Effector memory CD8-positive, alpha-beta T cell (primary cell): ENCODE data around the gene CA14.

ENCODE experiments used
- ATAC-seq: fragments of 150-1000 bp; cut with Tn5 transposase; replicated peaks from 2 replicates; pipeline ENCODE4 v1.10.0; 2021; ENCODE audit warnings: mild to moderate bottlenecking, moderate library complexity
- DNase-seq, 3 experiments: peaks; one replicate each; pipeline ENCODE4 v3.0.0; 2021
- H3K27ac Mint-ChIP-seq, 2 donors: one replicate each; pipeline ENCODE4 v1.8.0; 2022; ENCODE audit warnings: mild to moderate bottlenecking in 2 of 2, mixed read lengths in 2 of 2, moderate library complexity in 2 of 2
- H3K27me3 Mint-ChIP-seq, 2 donors: one replicate each; pipeline ENCODE4 v1.8.0; 2022; ENCODE audit warnings: mixed read lengths in 2 of 2
- H3K36me3 Mint-ChIP-seq: one replicate; pipeline ENCODE4 v1.8.0; 2022; ENCODE audit warnings: mild to moderate bottlenecking, moderate library complexity, mixed read lengths; ENCODE audit not compliant: insufficient read depth
- H3K4me1 Mint-ChIP-seq, 2 donors: one replicate each; pipeline ENCODE4 v1.8.0; 2022; ENCODE audit warnings: low read depth in 2 of 2, mixed read lengths in 2 of 2
- H3K4me3 Mint-ChIP-seq, 2 donors: one replicate each; pipeline ENCODE4 v1.8.0; 2022; ENCODE audit warnings: mild to moderate bottlenecking in 2 of 2, mixed read lengths in 2 of 2, moderate library complexity in 2 of 2
- H3K9me3 Mint-ChIP-seq, 2 donors: one replicate each; pipeline ENCODE4 v1.8.0; 2022; ENCODE audit warnings: mixed read lengths in 2 of 2

Gene CA14

DNA sequence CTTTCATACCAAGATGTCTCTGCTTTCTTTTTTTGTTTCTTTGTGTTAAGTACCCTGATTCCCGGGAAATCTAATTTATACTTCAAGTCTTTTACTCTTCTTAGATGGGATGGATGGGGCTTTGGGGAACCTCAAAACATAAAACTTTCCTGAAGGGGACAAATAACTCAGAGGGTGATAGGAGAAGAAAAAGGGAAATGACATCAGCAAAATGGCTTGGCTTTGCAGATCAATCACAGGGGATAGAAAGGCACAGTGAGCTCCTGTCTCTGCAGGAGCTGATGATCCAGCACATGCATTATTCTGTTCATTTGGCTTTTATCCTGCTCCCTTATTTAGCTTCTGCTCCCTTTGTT lies 1.4 kb upstream of the CA14 start:
- Mint-ChIP-seq H3K9me3 (no peaks in the 10 kb centered on the region), H3K4me1 (peaks cover 10 to 14% of the 10 kb centered on the region in 2 donors), H3K27ac (peak overlapping the region in 1 of 2 donors; percentile 64), H3K4me3 (peak overlapping the region; percentile 43 to 70), H3K27me3 (peaks cover 44 to 49% of the 10 kb centered on the region in 2 donors), H3K36me3 (no peaks in the 10 kb centered on the region)
- DNase-seq (no peak), ATAC-seq (no peak)

DNA sequence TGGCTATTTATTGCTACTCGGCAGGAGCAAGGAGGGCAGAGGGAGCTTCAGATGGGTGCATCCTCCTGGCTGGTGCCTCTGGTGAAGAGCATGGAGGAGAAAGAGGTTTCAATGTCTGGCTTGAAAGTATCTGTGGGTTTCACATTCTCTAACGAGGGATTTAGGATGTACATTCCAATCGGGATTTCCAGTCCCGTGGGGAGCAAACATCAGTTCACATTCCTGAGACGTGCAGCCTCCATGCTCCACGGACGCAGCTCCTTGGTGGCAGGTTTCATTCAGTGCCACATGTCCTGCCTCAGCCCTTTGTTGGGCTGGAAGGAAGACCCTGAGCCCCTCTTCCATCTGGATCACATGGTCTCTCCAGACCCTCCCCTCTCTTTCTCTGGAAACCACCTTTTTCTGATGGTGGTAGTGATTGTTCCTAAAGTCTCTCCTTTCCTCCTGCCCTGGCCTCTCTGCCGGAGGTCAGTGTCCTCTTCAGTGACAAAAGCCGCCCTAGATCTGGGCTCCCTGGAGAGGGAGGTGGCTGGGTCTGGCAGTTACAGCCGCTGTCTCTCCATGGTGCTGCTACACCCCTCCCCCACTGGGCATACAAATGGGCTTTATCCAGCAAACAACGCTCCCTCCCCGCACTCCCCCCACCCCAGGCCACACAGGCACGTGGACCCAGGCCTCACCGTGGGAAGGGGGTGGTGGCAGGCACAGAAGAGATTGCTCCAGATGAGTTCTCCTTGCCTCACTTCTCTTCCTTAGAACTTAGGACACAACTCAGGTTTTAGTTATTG lies 826 bp upstream of the CA14 start:
- ATAC-seq (no peak), DNase-seq (no peak)
- Mint-ChIP-seq H3K27me3 (peaks cover 44 to 49% of the 10 kb centered on the region in 2 donors), H3K9me3 (no peaks in the 10 kb centered on the region), H3K36me3 (no peaks in the 10 kb centered on the region), H3K27ac (peak overlapping the region; percentile 59 to 64), H3K4me1 (peaks cover 10 to 14% of the 10 kb centered on the region in 2 donors), H3K4me3 (no peak overlapping the region)

GRCh38 chr1:150259217-150259616 lies 1.6 kb downstream of the CA14 start:
- ATAC-seq (no peak), DNase-seq (no peak)
- no peak overlapping the region for H3K4me3 Mint-ChIP-seq
- no peaks in the 10 kb centered on the region for H3K9me3 Mint-ChIP-seq
- peaks cover 44 to 49% of the 10 kb centered on the region in 2 donors for H3K27me3 Mint-ChIP-seq
- H3K27ac Mint-ChIP-seq = no peak overlapping the region
- H3K36me3 Mint-ChIP-seq = peaks cover 3% of the 10 kb centered on the region
- H3K4me1 Mint-ChIP-seq = peaks cover 10 to 14% of the 10 kb centered on the region in 2 donors

GRCh38 chr1:150259758-150260669 lies 2.4 kb downstream of the CA14 start:
- no peak for DNase-seq
- H3K9me3 Mint-ChIP-seq = no peaks in the 10 kb centered on the region
- H3K27ac Mint-ChIP-seq = no peak overlapping the region
- no peak for ATAC-seq
- no peak overlapping the region for H3K4me3 Mint-ChIP-seq
- H3K4me1 Mint-ChIP-seq = peaks cover 10 to 14% of the 10 kb centered on the region in 2 donors
- peaks cover 44 to 49% of the 10 kb centered on the region in 2 donors for H3K27me3 Mint-ChIP-seq
- H3K36me3 Mint-ChIP-seq = peaks cover 6% of the 10 kb centered on the region

DNA sequence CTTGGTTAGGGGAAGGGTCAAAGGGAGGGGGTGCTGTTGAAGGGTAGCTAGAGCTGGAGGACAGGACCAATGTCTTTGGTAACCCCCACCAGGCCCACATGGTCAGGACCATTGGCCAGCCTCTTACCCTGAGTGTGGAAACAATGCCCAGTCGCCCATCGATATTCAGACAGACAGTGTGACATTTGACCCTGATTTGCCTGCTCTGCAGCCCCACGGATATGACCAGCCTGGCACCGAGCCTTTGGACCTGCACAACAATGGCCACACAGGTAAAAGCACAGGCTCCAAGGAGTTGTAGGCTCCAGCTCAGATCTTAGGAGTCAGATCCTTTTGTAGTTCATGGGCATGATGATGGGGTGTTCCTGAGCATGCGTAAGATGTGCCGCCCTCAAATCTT lies 3.8 kb downstream of the CA14 start:
- DNase-seq (no peak), ATAC-seq (no peak)
- Mint-ChIP-seq H3K9me3 (no peaks in the 10 kb centered on the region), H3K4me3 (no peak overlapping the region), H3K27me3 (peaks cover 39 to 43% of the 10 kb centered on the region in 2 donors), H3K27ac (no peak overlapping the region), H3K4me1 (peaks cover 0 to 5% of the 10 kb centered on the region in 2 donors), H3K36me3 (peaks cover 13% of the 10 kb centered on the region)

GRCh38 chr1:150262388-150263320 lies 5.1 kb downstream of the CA14 start:
- peaks cover 8 to 11% of the 10 kb centered on the region in 2 donors for H3K4me1 Mint-ChIP-seq
- no peaks in the 10 kb centered on the region for H3K9me3 Mint-ChIP-seq
- H3K27me3 Mint-ChIP-seq = peaks cover 26 to 30% of the 10 kb centered on the region in 2 donors
- H3K4me3 Mint-ChIP-seq = no peak overlapping the region
- ATAC-seq (no peak), DNase-seq (no peak)
- peaks cover 16% of the 10 kb centered on the region for H3K36me3 Mint-ChIP-seq
- H3K27ac Mint-ChIP-seq = peak overlapping the region; percentile 32 to 55

- Mint-ChIP-seq H3K27me3 (peaks cover 17 to 21% of the 10 kb centered on the region in 2 donors), H3K4me3 (no peak overlapping the region), H3K4me1 (peaks cover 17 to 20% of the 10 kb centered on the region in 2 donors), H3K9me3 (no peaks in the 10 kb centered on the region), H3K27ac (no peak overlapping the region), H3K36me3 (peaks cover 25% of the 10 kb centered on the region)
- no peak for DNase-seq
- no peak for ATAC-seq
These were observed 6.0 kb downstream of the CA14 start for GRCh38 chr1:150263549-150263948.

GRCh38 chr1:150267896-150268295 lies 10.3 kb downstream of the CA14 start:
- Mint-ChIP-seq H3K36me3 (peaks cover 32% of the 10 kb centered on the region), H3K27me3 (no peaks in the 10 kb centered on the region), H3K27ac (peak overlapping the region; percentile 98 to 99), H3K9me3 (no peaks in the 10 kb centered on the region), H3K4me1 (peaks cover 27% of the 10 kb centered on the region in 2 donors), H3K4me3 (peak overlapping the region; percentile 97 to 98)
- DNase-seq (no peak), ATAC-seq (no peak)

GRCh38 chr1:150268340-150268704 lies 10.7 kb downstream of the CA14 start:
- H3K9me3 Mint-ChIP-seq = no peaks in the 10 kb centered on the region
- ATAC-seq (peak; percentile 68), DNase-seq (peak; percentile 24 to 44 (median 38))
- H3K27me3 Mint-ChIP-seq = no peaks in the 10 kb centered on the region
- peak overlapping the region; percentile 98 to 99 for H3K27ac Mint-ChIP-seq
- peaks cover 27% of the 10 kb centered on the region in 2 donors for H3K4me1 Mint-ChIP-seq
- peak overlapping the region; percentile 97 to 98 for H3K4me3 Mint-ChIP-seq
- H3K36me3 Mint-ChIP-seq = peaks cover 31% of the 10 kb centered on the region

- peaks cover 29% of the 10 kb centered on the region for H3K36me3 Mint-ChIP-seq
These were observed 11.3 kb downstream of the CA14 start, which contains the start of gene APH1A for GRCh38 chr1:150268705-150269403. Gene APH1A, minus strand, starts transcription at chr1:150269016. Its CDS starts 206 bp downstream, at chr1:150268810.

DNA sequence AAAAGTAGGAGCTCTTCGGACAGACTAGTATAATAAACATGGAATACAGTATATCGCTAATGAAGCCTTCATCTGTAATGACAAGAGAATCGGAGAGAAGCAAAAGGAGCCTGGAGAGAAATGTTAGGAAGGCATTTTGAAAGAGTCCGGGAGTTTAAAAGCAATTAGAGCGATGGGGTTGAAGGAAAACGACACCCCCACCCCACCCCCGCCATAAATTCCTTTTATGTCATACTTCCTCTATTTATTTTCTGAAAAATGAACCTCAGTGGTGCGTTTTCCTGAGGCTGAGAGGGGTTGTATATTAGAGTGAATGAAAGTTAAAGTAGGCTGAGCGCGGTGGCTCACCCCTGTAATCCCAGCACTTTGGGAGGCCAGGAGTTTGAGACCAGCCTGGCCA lies 11.9 kb downstream of the CA14 start:
- Mint-ChIP-seq H3K9me3 (no peaks in the 10 kb centered on the region), H3K36me3 (peaks cover 29% of the 10 kb centered on the region), H3K27ac (peak overlapping the region; percentile 98 to 99), H3K4me1 (peaks cover 27% of the 10 kb centered on the region in 2 donors), H3K27me3 (no peaks in the 10 kb centered on the region), H3K4me3 (peak overlapping the region; percentile 97 to 98)
- DNase-seq (no peak), ATAC-seq (no peak)

More at GRCh38 chr1:150268705-150269403, 11.3 kb downstream of the CA14 start, which contains the start of gene APH1A:
- DNase-seq (peak; percentile 84 to 87 (median 85)), ATAC-seq (peak; percentile 93)
- Mint-ChIP-seq H3K27me3 (no peaks in the 10 kb centered on the region), H3K27ac (peak within 1 kb of the TSS; percentile 98 to 99), H3K4me3 (peak within 1 kb of the TSS; percentile 97 to 98), H3K9me3 (no peaks in the 10 kb centered on the region), H3K4me1 (peaks cover 27% of the 10 kb centered on the region in 2 donors)

- peaks cover 27% of the 10 kb centered on the region in 2 donors for H3K4me1 Mint-ChIP-seq
- H3K9me3 Mint-ChIP-seq = no peaks in the 10 kb centered on the region
- peaks cover 22% of the 10 kb centered on the region for H3K36me3 Mint-ChIP-seq
- DNase-seq = no peak
- H3K27ac Mint-ChIP-seq = no peak overlapping the region
- no peaks in the 10 kb centered on the region for H3K27me3 Mint-ChIP-seq
- ATAC-seq = no peak
- no peak overlapping the region for H3K4me3 Mint-ChIP-seq
These were observed 13.9 kb downstream of the CA14 start for GRCh38 chr1:150271291-150271959.
